Fibroblast of gingiva (primary cell): ENCODE measurements around the gene LRP1.

ENCODE experiments used
- DNase-seq: peaks from one replicate; pipeline ENCODE4 v3.0.0-alpha.2; 2011; ENCODE audit warnings: low read depth

LRP1 gene

GRCh38 chr12:57224973-57225679 is 96.8 kb downstream of the LRP1 start:
- no peak for DNase-seq

- no peak for DNase-seq
Measured at GRCh38 chr12:57225680-57226210, 97.5 kb downstream of the LRP1 start.

- DNase-seq: no peak
Measured at GRCh38 chr12:57226588-57227314, 98.5 kb downstream of the LRP1 start.

GRCh38 chr12:57227315-57228115 is 99.2 kb downstream of the LRP1 start:
- no peak for DNase-seq

GRCh38 chr12:57229046-57229633 is 100.9 kb downstream of the LRP1 start:
- DNase-seq: no peak

- peak; percentile 95 for DNase-seq
Measured at GRCh38 chr12:57229634-57230380, 101.5 kb downstream of the LRP1 start, which contains the start of gene SHMT2. SHMT2 (plus strand) TSS chr12:57229711; CDS start chr12:57229779, 68 bp downstream.

- no peak for DNase-seq
Measured at GRCh38 chr12:57230381-57231155, 102.3 kb downstream of the LRP1 start.

GRCh38 chr12:57231276-57232021 is 103.2 kb downstream of the LRP1 start:
- DNase-seq: no peak

GRCh38 chr12:57232156-57232756 is 104.0 kb downstream of the LRP1 start:
- DNase-seq: no peak

GRCh38 chr12:57233357-57234232 is 105.3 kb downstream of the LRP1 start:
- peak; percentile 59 for DNase-seq

- DNase-seq: no peak
Measured at GRCh38 chr12:57234233-57234570, 105.9 kb downstream of the LRP1 start.

- no peak for DNase-seq
Measured at GRCh38 chr12:57234571-57235016, 106.3 kb downstream of the LRP1 start.

GRCh38 chr12:57235017-57235727 is 106.9 kb downstream of the LRP1 start:
- DNase-seq: peak; percentile 70

- DNase-seq: no peak
Measured at GRCh38 chr12:57235728-57236131, 107.4 kb downstream of the LRP1 start.

GRCh38 chr12:57236201-57236924 is 108.1 kb downstream of the LRP1 start:
- DNase-seq: no peak

GRCh38 chr12:57236925-57237595 is 108.8 kb downstream of the LRP1 start:
- DNase-seq: no peak

GRCh38 chr12:57237596-57237931 is 109.3 kb downstream of the LRP1 start:
- no peak for DNase-seq
